ENCODE data around the gene TMEM163.

Gene TMEM163

GRCh38 chr2:134425724-134426496 is 292.9 kb downstream of the TMEM163 start:
- no peak for DNase-seq

GRCh38 chr2:134421556-134422328 is 297.1 kb downstream of the TMEM163 start:
- DNase-seq = no peak

- DNase-seq = peak; percentile 5
Measured at GRCh38 chr2:134420920-134421319, 297.9 kb downstream of the TMEM163 start.

GRCh38 chr2:134420259-134420658 is 298.5 kb downstream of the TMEM163 start:
- peak; percentile 72 for DNase-seq

GRCh38 chr2:134417968-134418582 is 300.7 kb downstream of the TMEM163 start:
- no peak for DNase-seq

- no peak for DNase-seq
Measured at GRCh38 chr2:134416637-134417036, 302.2 kb downstream of the TMEM163 start.

- DNase-seq = no peak
Measured at GRCh38 chr2:134416018-134416417, 302.8 kb downstream of the TMEM163 start.

GRCh38 chr2:134413912-134414311 is 304.9 kb downstream of the TMEM163 start:
- DNase-seq = no peak

- no peak for DNase-seq
Measured at GRCh38 chr2:134413430-134413829, 305.4 kb downstream of the TMEM163 start.

- no peak for DNase-seq
Measured at GRCh38 chr2:134412639-134412999, 306.2 kb downstream of the TMEM163 start.

- DNase-seq = peak; percentile 65
Measured at GRCh38 chr2:134411828-134412638, 306.8 kb downstream of the TMEM163 start.

- peak; percentile 5 for DNase-seq
Measured at GRCh38 chr2:134411279-134411827, 307.4 kb downstream of the TMEM163 start.

- no peak for DNase-seq
Measured at GRCh38 chr2:134410831-134411231, 308.0 kb downstream of the TMEM163 start.

GRCh38 chr2:134410006-134410405 is 308.8 kb downstream of the TMEM163 start:
- DNase-seq = no peak

GRCh38 chr2:134408791-134409190 is 310.0 kb downstream of the TMEM163 start:
- DNase-seq = no peak

GRCh38 chr2:134408386-134408785 is 310.4 kb downstream of the TMEM163 start:
- DNase-seq = no peak

- DNase-seq = no peak
Measured at GRCh38 chr2:134407154-134407890, 311.5 kb downstream of the TMEM163 start.

- no peak for DNase-seq
Measured at GRCh38 chr2:134406736-134407135, 312.1 kb downstream of the TMEM163 start.

GRCh38 chr2:134406311-134406710 is 312.5 kb downstream of the TMEM163 start:
- DNase-seq = no peak
